ENCODE data around the gene ELOVL2. TPM values are rescaled to one million over a fixed set of nuclear protein-coding genes. Genes with fewer than 3 reads are reported as not detected.

Gene ELOVL2
- total RNA-seq, 1 donor from 2014 or later = not detected

GRCh38 chr6:11025130-11025529 is 19.0 kb downstream of the ELOVL2 start:
- Mint-ChIP-seq H3K4me3 (no peak overlapping the region), H3K27ac (no peak overlapping the region), H3K9me3 (no peaks in the 10 kb centered on the region), H3K4me1 (no peaks in the 10 kb centered on the region), H3K27me3 (peaks cover 40% of the 10 kb centered on the region), H3K36me3 (ENCODE audit: low read depth) (no peaks in the 10 kb centered on the region)
- intact Hi-C loops (cut with micrococcal nuclease) = no loop called here
- DNase-seq = no peak

- Mint-ChIP-seq H3K36me3 (ENCODE audit: low read depth) (no peaks in the 10 kb centered on the region), H3K4me1 (no peaks in the 10 kb centered on the region), H3K27me3 (peaks cover 38% of the 10 kb centered on the region), H3K4me3 (no peak overlapping the region), H3K27ac (no peak overlapping the region), H3K9me3 (no peaks in the 10 kb centered on the region)
- intact Hi-C loops (cut with micrococcal nuclease) = no loop called here
- no peak for DNase-seq
Observed at GRCh38 chr6:11023032-11023431, 21.1 kb downstream of the ELOVL2 start.

GRCh38 chr6:11021714-11022113 is 22.4 kb downstream of the ELOVL2 start:
- no peak for DNase-seq
- Mint-ChIP-seq H3K9me3 (no peaks in the 10 kb centered on the region), H3K4me1 (no peaks in the 10 kb centered on the region), H3K27ac (no peak overlapping the region), H3K4me3 (no peak overlapping the region), H3K36me3 (ENCODE audit: low read depth) (no peaks in the 10 kb centered on the region), H3K27me3 (peaks cover 32% of the 10 kb centered on the region)
- intact Hi-C loops (cut with micrococcal nuclease) = no loop called here

- H3K4me3 Mint-ChIP-seq = no peak overlapping the region
- no peak for DNase-seq
- H3K27me3 Mint-ChIP-seq = peaks cover 32% of the 10 kb centered on the region
- no peak overlapping the region for H3K27ac Mint-ChIP-seq
- no peaks in the 10 kb centered on the region for H3K36me3 Mint-ChIP-seq (ENCODE audit: low read depth)
- H3K4me1 Mint-ChIP-seq = no peaks in the 10 kb centered on the region
- intact Hi-C loops (cut with micrococcal nuclease) = no loop called here
- H3K9me3 Mint-ChIP-seq = no peaks in the 10 kb centered on the region
Observed at GRCh38 chr6:11021003-11021402, 23.1 kb downstream of the ELOVL2 start.

- H3K27me3 Mint-ChIP-seq = peaks cover 35% of the 10 kb centered on the region
- intact Hi-C loops (cut with micrococcal nuclease) = no loop called here
- H3K4me1 Mint-ChIP-seq = no peaks in the 10 kb centered on the region
- H3K27ac Mint-ChIP-seq = no peak overlapping the region
- H3K9me3 Mint-ChIP-seq = no peaks in the 10 kb centered on the region
- no peak for DNase-seq
- no peak overlapping the region for H3K4me3 Mint-ChIP-seq
- H3K36me3 Mint-ChIP-seq (ENCODE audit: low read depth) = no peaks in the 10 kb centered on the region
Observed at GRCh38 chr6:11018225-11018624, 25.9 kb downstream of the ELOVL2 start.

- Mint-ChIP-seq H3K36me3 (ENCODE audit: low read depth) (no peaks in the 10 kb centered on the region), H3K4me1 (no peaks in the 10 kb centered on the region), H3K27me3 (peaks cover 36% of the 10 kb centered on the region), H3K27ac (no peak overlapping the region), H3K9me3 (no peaks in the 10 kb centered on the region), H3K4me3 (no peak overlapping the region)
- DNase-seq = no peak
- intact Hi-C loops (cut with micrococcal nuclease) = no loop called here
Observed at GRCh38 chr6:11017090-11017489, 27.0 kb downstream of the ELOVL2 start.

GRCh38 chr6:11016452-11016851 is 27.7 kb downstream of the ELOVL2 start:
- no peak for DNase-seq
- no peaks in the 10 kb centered on the region for H3K9me3 Mint-ChIP-seq
- H3K27me3 Mint-ChIP-seq = peaks cover 31% of the 10 kb centered on the region
- no peak overlapping the region for H3K4me3 Mint-ChIP-seq
- H3K36me3 Mint-ChIP-seq (ENCODE audit: low read depth) = no peaks in the 10 kb centered on the region
- no peak overlapping the region for H3K27ac Mint-ChIP-seq
- no peaks in the 10 kb centered on the region for H3K4me1 Mint-ChIP-seq
- intact Hi-C loops (cut with micrococcal nuclease) = no loop called here

- no peak overlapping the region for H3K27ac Mint-ChIP-seq
- no peaks in the 10 kb centered on the region for H3K9me3 Mint-ChIP-seq
- H3K4me1 Mint-ChIP-seq = no peaks in the 10 kb centered on the region
- H3K4me3 Mint-ChIP-seq = no peak overlapping the region
- DNase-seq = no peak
- peaks cover 26% of the 10 kb centered on the region for H3K27me3 Mint-ChIP-seq
- no peaks in the 10 kb centered on the region for H3K36me3 Mint-ChIP-seq (ENCODE audit: low read depth)
- intact Hi-C loops (cut with micrococcal nuclease) = no loop called here
Observed at GRCh38 chr6:11015102-11015501, 29.0 kb downstream of the ELOVL2 start.

GRCh38 chr6:11013721-11014070 is 30.4 kb downstream of the ELOVL2 start:
- H3K27me3 Mint-ChIP-seq = peaks cover 29% of the 10 kb centered on the region
- no peaks in the 10 kb centered on the region for H3K4me1 Mint-ChIP-seq
- H3K36me3 Mint-ChIP-seq (ENCODE audit: low read depth) = no peaks in the 10 kb centered on the region
- no peak for DNase-seq
- intact Hi-C loops (cut with micrococcal nuclease) = no loop called here
- no peak overlapping the region for H3K27ac Mint-ChIP-seq
- H3K9me3 Mint-ChIP-seq = no peaks in the 10 kb centered on the region
- H3K4me3 Mint-ChIP-seq = no peak overlapping the region

GRCh38 chr6:11012976-11013720 is 31.0 kb downstream of the ELOVL2 start:
- intact Hi-C loops (cut with micrococcal nuclease) = no loop called here
- Mint-ChIP-seq H3K36me3 (ENCODE audit: low read depth) (no peaks in the 10 kb centered on the region), H3K27ac (no peak overlapping the region), H3K27me3 (peaks cover 29% of the 10 kb centered on the region), H3K4me1 (no peaks in the 10 kb centered on the region), H3K4me3 (no peak overlapping the region), H3K9me3 (no peaks in the 10 kb centered on the region)
- no peak for DNase-seq

- intact Hi-C loops (cut with micrococcal nuclease) = no loop called here
- no peaks in the 10 kb centered on the region for H3K36me3 Mint-ChIP-seq (ENCODE audit: low read depth)
- H3K4me1 Mint-ChIP-seq = no peaks in the 10 kb centered on the region
- no peak overlapping the region for H3K27ac Mint-ChIP-seq
- no peak for DNase-seq
- H3K27me3 Mint-ChIP-seq = peaks cover 26% of the 10 kb centered on the region
- H3K4me3 Mint-ChIP-seq = no peak overlapping the region
- no peaks in the 10 kb centered on the region for H3K9me3 Mint-ChIP-seq
Observed at GRCh38 chr6:11012295-11012754, 31.8 kb downstream of the ELOVL2 start.

- DNase-seq = no peak
- peaks cover 26% of the 10 kb centered on the region for H3K27me3 Mint-ChIP-seq
- H3K9me3 Mint-ChIP-seq = no peaks in the 10 kb centered on the region
- intact Hi-C loops (cut with micrococcal nuclease) = no loop called here
- H3K27ac Mint-ChIP-seq = no peak overlapping the region
- no peaks in the 10 kb centered on the region for H3K4me1 Mint-ChIP-seq
- no peaks in the 10 kb centered on the region for H3K36me3 Mint-ChIP-seq (ENCODE audit: low read depth)
- H3K4me3 Mint-ChIP-seq = no peak overlapping the region
Observed at GRCh38 chr6:11011787-11012234, 32.3 kb downstream of the ELOVL2 start.

- Mint-ChIP-seq H3K27me3 (peaks cover 13% of the 10 kb centered on the region), H3K4me3 (no peak overlapping the region), H3K9me3 (no peaks in the 10 kb centered on the region), H3K4me1 (no peaks in the 10 kb centered on the region), H3K36me3 (ENCODE audit: low read depth) (no peaks in the 10 kb centered on the region), H3K27ac (no peak overlapping the region)
- no peak for DNase-seq
- intact Hi-C loops (cut with micrococcal nuclease) = no loop called here
Observed at GRCh38 chr6:11009353-11009752, 34.8 kb downstream of the ELOVL2 start.

- Mint-ChIP-seq H3K36me3 (ENCODE audit: low read depth) (no peaks in the 10 kb centered on the region), H3K4me1 (no peaks in the 10 kb centered on the region), H3K27me3 (peaks cover 11% of the 10 kb centered on the region), H3K9me3 (no peaks in the 10 kb centered on the region), H3K4me3 (no peak overlapping the region), H3K27ac (no peak overlapping the region)
- intact Hi-C loops (cut with micrococcal nuclease) = no loop called here
- DNase-seq = no peak
Observed at GRCh38 chr6:11008821-11009220, 35.3 kb downstream of the ELOVL2 start.

Measured in activated CD4-positive, alpha-beta T cell treated with anti-CD3 and anti-CD28 coated beads, Interleukin-2, amount 10 ng/mL, durations not matched to agents 24 days and 14 days (primary cell).